ENCODE results near the gene PCDHA4.
"Not testable (repeated sequence)": the region's sequence is repeated elsewhere in the genome, so short reads cannot be mapped to it uniquely, and the experiment has no call there.

- TF ChIP-seq POLR2A (conservative IDR thresholded peaks at IDR 0.05); EZH2 (IDR thresholded peaks at IDR 0.05; ENCODE audit: borderline replicate concordance, low read depth, low read length); MAFK (IDR thresholded peaks at IDR 0.05; ENCODE audit: low read length): not testable (repeated sequence)
Measured at GRCh38 chr5:140849831-140850634, 43.2 kb downstream of the PCDHA4 start.

Measured in K562 (cell line).